NK-92 (cell line): ENCODE results near the gene SFRP4.
"Not testable (repeated sequence)": the region's sequence is repeated elsewhere in the genome, so short reads cannot be mapped to it uniquely, and the experiment has no call there.

Experiments used
- DNase-seq: peaks from one replicate; lab custom pipeline; 2025; ENCODE audit not compliant: unreplicated experiment; lab: John Stamatoyannopoulos, UW

The SFRP4 gene

GRCh38 chr7:37916673-37917660 is at the start of gene SFRP4:
SFRP4 (minus strand) TSS chr7:37916817; CDS start chr7:37916537, 280 bp downstream.
- DNase-seq, result no peak

- no peak for DNase-seq
These were observed 47.6 kb upstream of the SFRP4 start for GRCh38 chr7:37964196-37964595.

GRCh38 chr7:37961251-37961650 is 44.6 kb upstream of the SFRP4 start:
- DNase-seq, result no peak

GRCh38 chr7:37960483-37960882 is 43.9 kb upstream of the SFRP4 start:
- no peak for DNase-seq

- DNase-seq, result no peak
These were observed 40.8 kb upstream of the SFRP4 start for GRCh38 chr7:37957221-37957970.

- no peak for DNase-seq
These were observed 40.2 kb upstream of the SFRP4 start for GRCh38 chr7:37956791-37957190.

- not testable (repeated sequence) for DNase-seq
These were observed 37.6 kb upstream of the SFRP4 start for GRCh38 chr7:37954217-37954616.

- no peak for DNase-seq
These were observed 35.6 kb upstream of the SFRP4 start for GRCh38 chr7:37952240-37952639.

- DNase-seq, result no peak
These were observed 31.3 kb upstream of the SFRP4 start for GRCh38 chr7:37947941-37948210.

GRCh38 chr7:37947138-37947940 is 30.7 kb upstream of the SFRP4 start:
- DNase-seq, result no peak

- DNase-seq, result no peak
These were observed 28.7 kb upstream of the SFRP4 start for GRCh38 chr7:37945336-37945735.

- DNase-seq, result no peak
These were observed 28.1 kb upstream of the SFRP4 start for GRCh38 chr7:37944737-37945054.

- no peak for DNase-seq
These were observed 27.5 kb upstream of the SFRP4 start for GRCh38 chr7:37943905-37944736.

- DNase-seq, result no peak
These were observed 26.5 kb upstream of the SFRP4 start for GRCh38 chr7:37942934-37943610.

GRCh38 chr7:37933018-37933566 is 16.5 kb upstream of the SFRP4 start:
- DNase-seq, result no peak

- no peak for DNase-seq
These were observed 15.9 kb upstream of the SFRP4 start for GRCh38 chr7:37932543-37932942.

GRCh38 chr7:37930226-37930948 is 13.8 kb upstream of the SFRP4 start:
- no peak for DNase-seq

- no peak for DNase-seq
These were observed 12.3 kb upstream of the SFRP4 start for GRCh38 chr7:37928878-37929277.

GRCh38 chr7:37927773-37928444 is 11.3 kb upstream of the SFRP4 start:
- no peak for DNase-seq
